Neural crest cell (in vitro differentiated cells): ENCODE measurements around the gene HERC4. TPM values are rescaled to one million over a fixed set of nuclear protein-coding genes. Genes with fewer than 3 reads are reported as not detected.

Source experiments
- DNase-seq: peaks from one replicate; pipeline ENCODE4 v3.0.0; 2021; ENCODE audit warnings: low read depth, mixed read lengths, low spot score
- H3K27ac Mint-ChIP-seq: one replicate; pipeline ENCODE4 v1.8.0; 2021; ENCODE audit warnings: mild to moderate bottlenecking, mixed read lengths; ENCODE audit not compliant: unreplicated experiment
- H3K27me3 Mint-ChIP-seq: 2 replicates; pipeline ENCODE4 v1.8.0; 2021; ENCODE audit warnings: low read depth, mild to moderate bottlenecking, mixed read lengths
- H3K36me3 Mint-ChIP-seq: 2 replicates; pipeline ENCODE4 v1.8.0; 2021; ENCODE audit warnings: low read depth, mild to moderate bottlenecking, mixed read lengths
- H3K4me1 Mint-ChIP-seq: 2 replicates; pipeline ENCODE4 v1.8.0; 2021; ENCODE audit warnings: mixed read lengths
- H3K4me3 Mint-ChIP-seq: one replicate; pipeline ENCODE4 v1.8.0; 2021; ENCODE audit warnings: mild to moderate bottlenecking, mixed read lengths
- H3K9me3 Mint-ChIP-seq: 2 replicates; pipeline ENCODE4 v1.8.0; 2021; ENCODE audit warnings: mixed read lengths
- total RNA-seq: library from RNA; stranded (reverse); gene quantifications from 2 replicates; pipeline ENCODE4 v1.2.1, GENCODE V29; 2021
- TF ChIP-seq, protein P1 (sequence below): fragments of 200-600 bp; sonication (generic); conservative IDR thresholded peaks from 2 replicates; pipeline ENCODE4 v1.5.0; 2021; ENCODE audit warnings: antibody characterized with exemption, mild to moderate bottlenecking

HERC4 gene
- total RNA-seq, 1 donor from 2014 or later = 42.4 TPM

DNA sequence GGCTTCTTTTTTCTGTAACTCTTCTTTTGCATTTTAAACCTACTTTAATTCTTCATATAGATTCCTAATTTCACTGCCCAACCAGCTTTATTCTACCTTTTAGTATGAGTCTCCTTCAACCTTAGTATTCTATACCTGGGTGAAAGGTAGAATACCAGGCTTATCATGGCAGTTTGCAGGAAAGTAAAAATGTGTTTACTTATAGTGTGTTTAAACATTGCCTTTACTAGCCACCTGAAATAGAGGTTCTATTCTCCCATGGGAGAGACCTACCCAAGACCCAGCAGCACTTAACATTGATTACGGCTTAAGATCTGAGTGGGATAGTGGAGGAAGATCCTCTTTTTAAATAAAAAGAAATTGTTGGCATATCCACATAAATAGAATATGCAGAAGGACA lies 32.6 kb upstream of the HERC4 start:
- Mint-ChIP-seq H3K4me1 (peaks cover 4% of the 10 kb centered on the region), H3K36me3 (no peaks in the 10 kb centered on the region), H3K27me3 (no peaks in the 10 kb centered on the region), H3K4me3 (no peak overlapping the region), H3K9me3 (no peaks in the 10 kb centered on the region), H3K27ac (no peak overlapping the region)
- TF ChIP-seq, protein P1, sequence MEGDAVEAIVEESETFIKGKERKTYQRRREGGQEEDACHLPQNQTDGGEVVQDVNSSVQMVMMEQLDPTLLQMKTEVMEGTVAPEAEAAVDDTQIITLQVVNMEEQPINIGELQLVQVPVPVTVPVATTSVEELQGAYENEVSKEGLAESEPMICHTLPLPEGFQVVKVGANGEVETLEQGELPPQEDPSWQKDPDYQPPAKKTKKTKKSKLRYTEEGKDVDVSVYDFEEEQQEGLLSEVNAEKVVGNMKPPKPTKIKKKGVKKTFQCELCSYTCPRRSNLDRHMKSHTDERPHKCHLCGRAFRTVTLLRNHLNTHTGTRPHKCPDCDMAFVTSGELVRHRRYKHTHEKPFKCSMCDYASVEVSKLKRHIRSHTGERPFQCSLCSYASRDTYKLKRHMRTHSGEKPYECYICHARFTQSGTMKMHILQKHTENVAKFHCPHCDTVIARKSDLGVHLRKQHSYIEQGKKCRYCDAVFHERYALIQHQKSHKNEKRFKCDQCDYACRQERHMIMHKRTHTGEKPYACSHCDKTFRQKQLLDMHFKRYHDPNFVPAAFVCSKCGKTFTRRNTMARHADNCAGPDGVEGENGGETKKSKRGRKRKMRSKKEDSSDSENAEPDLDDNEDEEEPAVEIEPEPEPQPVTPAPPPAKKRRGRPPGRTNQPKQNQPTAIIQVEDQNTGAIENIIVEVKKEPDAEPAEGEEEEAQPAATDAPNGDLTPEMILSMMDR = no peak
- no peak for DNase-seq

DNA sequence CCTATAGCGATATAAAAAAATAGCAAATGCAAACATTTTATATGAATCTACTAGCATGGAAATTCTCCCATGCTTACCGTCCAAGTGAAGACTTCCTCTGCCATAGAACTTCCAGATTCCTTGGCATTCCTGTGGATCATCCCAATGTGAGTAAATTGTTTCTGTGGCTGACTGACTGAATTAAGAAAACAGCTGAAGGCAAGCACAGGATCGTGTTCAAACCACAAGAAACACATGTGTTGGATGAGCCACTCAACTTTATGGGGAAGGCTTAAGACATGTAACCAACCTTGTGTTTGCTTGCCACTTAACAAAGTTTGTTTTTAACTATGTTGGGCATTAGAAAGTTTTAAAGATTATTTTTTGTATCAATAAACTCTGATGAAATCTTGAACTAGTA lies 31.6 kb upstream of the HERC4 start:
- Mint-ChIP-seq H3K4me3 (no peak overlapping the region), H3K9me3 (no peaks in the 10 kb centered on the region), H3K27ac (no peak overlapping the region), H3K27me3 (no peaks in the 10 kb centered on the region), H3K36me3 (no peaks in the 10 kb centered on the region), H3K4me1 (peaks cover 4% of the 10 kb centered on the region)
- TF ChIP-seq, protein P1 = no peak
- DNase-seq = no peak

DNA sequence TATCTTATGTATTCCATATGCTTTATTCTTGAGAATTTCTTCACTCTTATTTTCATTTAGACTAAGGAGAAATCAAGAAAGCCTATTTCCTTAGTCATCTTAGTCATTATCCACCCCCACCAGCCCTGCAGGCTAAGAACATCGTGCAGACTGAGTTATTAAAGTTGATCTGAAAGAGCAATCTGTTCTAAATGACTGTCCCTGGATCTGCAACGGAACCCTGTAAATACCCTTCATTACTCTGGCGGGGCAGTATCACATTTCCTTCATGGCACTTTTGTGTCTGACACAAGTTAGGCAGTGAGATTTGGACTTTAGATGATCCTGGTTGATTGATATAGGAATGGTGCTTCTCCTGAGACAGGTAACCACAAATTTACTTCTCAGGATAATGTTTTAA lies 30.7 kb upstream of the HERC4 start:
- H3K27ac Mint-ChIP-seq = no peak overlapping the region
- TF ChIP-seq, protein P1 = no peak
- no peaks in the 10 kb centered on the region for H3K27me3 Mint-ChIP-seq
- H3K4me3 Mint-ChIP-seq = no peak overlapping the region
- no peaks in the 10 kb centered on the region for H3K36me3 Mint-ChIP-seq
- H3K9me3 Mint-ChIP-seq = no peaks in the 10 kb centered on the region
- H3K4me1 Mint-ChIP-seq = peaks cover 4% of the 10 kb centered on the region
- DNase-seq = no peak

DNA sequence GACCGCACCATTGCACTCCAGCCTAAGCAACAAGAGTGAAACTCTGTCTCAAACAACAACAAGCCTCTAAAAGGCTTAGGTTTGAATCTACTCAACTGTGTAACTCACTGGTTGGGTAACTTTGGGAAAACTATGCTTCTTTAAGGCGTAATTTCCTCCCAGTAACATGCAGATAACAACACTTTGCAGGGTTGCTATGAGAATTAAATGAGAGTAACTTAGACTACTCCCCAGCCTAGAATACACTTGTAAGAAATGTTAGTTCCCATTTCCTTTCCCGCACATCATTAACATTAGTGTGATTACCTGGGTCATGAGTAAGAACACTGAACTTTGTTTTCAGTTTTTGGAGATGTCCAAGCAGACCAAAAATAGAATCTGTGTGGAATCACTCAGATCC lies 28.8 kb upstream of the HERC4 start:
- DNase-seq = no peak
- Mint-ChIP-seq H3K36me3 (no peaks in the 10 kb centered on the region), H3K4me1 (peaks cover 4% of the 10 kb centered on the region), H3K27me3 (no peaks in the 10 kb centered on the region), H3K27ac (no peak overlapping the region), H3K9me3 (no peaks in the 10 kb centered on the region), H3K4me3 (no peak overlapping the region)
- TF ChIP-seq, protein P1 = no peak

DNA sequence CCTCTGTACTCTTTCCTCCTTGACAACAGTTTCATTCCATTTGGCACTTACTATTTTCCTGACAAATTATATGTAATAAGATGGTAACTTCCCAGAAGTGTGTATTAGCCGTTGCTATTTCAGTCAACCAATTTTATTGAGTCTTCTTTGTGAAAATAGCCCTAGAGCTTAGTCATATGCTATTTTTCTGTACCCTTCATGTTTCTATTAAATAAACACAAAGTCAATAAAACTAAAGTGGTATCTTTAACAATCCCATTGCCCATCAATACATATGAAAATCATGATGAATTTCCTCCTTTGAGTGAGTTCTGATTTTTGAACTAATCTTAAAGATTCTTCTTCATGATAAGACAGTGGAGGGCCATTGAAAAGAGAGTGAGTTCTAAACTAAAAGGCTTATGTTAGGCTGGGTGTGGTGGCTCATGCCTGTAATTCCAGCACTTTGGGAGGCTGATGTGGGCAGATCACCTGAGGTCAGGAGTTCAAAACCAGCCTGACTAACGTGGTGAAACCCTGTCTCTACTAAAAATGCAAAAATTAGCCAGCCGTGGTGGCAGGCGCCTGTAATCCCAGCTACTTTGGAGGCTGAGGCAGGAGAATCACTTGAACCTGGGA lies 28.3 kb upstream of the HERC4 start:
- no peak for DNase-seq
- no peak overlapping the region for H3K4me3 Mint-ChIP-seq
- H3K4me1 Mint-ChIP-seq = peaks cover 4% of the 10 kb centered on the region
- TF ChIP-seq, protein P1 = no peak
- H3K27ac Mint-ChIP-seq = no peak overlapping the region
- H3K27me3 Mint-ChIP-seq = no peaks in the 10 kb centered on the region
- no peaks in the 10 kb centered on the region for H3K36me3 Mint-ChIP-seq
- H3K9me3 Mint-ChIP-seq = no peaks in the 10 kb centered on the region
